ENCODE data around the gene SSC5D. TPM values are rescaled to one million over a fixed set of nuclear protein-coding genes. Genes with fewer than 3 reads are reported as not detected.

The SSC5D gene
- total and polyA plus RNA-seq, 2 donors (not counting 1 experiment from before 2014, with no cell fraction given), result 3.0 to 19.7 TPM

DNA sequence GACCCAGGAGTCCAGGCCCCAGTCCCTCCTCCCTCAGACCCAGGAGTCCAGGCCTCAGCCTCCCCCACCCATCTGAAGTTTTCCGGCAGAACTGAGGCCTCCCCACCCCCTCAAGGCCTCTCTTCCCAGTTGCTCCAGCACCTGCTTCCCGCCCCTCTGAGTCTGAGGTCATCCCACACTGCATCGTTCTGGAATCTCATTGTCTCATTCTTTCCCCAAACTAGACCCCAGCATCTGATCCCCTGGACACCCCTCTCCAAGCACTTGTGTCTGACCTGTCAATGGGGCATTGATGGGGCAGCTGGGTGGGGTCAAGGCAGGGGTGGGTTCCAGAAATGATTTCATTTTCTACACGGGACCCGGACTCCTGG, 49.5 kb downstream of the SSC5D start:
- Histone ChIP-seq H3K4me3 (replicated peaks in 1 of 4; ENCODE audit: control extremely low read depth in 1 of 4, insufficient read depth in 1 of 4, low read depth in 3 of 4, low read length in 4 of 4) (no peak overlapping the region), H2AFZ (ENCODE audit: low read length) (no peak overlapping the region), H3K9me3 (ENCODE audit: control insufficient read depth, insufficient read depth, low read depth, low read length) (no peaks in the 10 kb centered on the region), H3K4me1 (ENCODE audit: control insufficient read depth, extremely low read depth, insufficient read depth, low read length) (no peaks in the 10 kb centered on the region), H4K20me1 (ENCODE audit: control insufficient read depth, extremely low read depth, insufficient read depth, low read length) (no peaks in the 10 kb centered on the region), H3K27me3 (ENCODE audit: control insufficient read depth, insufficient read depth, low read length) (no peaks in the 10 kb centered on the region), H3K9ac (ENCODE audit: insufficient read depth, low read length) (no peak overlapping the region), H3K79me2 (ENCODE audit: control insufficient read depth, insufficient read depth, low read length) (no peaks in the 10 kb centered on the region), H3K27ac (ENCODE audit: insufficient read depth, low read length) (no peak overlapping the region), H3K4me2 (ENCODE audit: extremely low read depth, insufficient read depth, low read length) (no peak overlapping the region), H3K36me3 (ENCODE audit: control insufficient read depth, insufficient read depth, low read length) (no peaks in the 10 kb centered on the region)
- TF ChIP-seq, protein P1, sequence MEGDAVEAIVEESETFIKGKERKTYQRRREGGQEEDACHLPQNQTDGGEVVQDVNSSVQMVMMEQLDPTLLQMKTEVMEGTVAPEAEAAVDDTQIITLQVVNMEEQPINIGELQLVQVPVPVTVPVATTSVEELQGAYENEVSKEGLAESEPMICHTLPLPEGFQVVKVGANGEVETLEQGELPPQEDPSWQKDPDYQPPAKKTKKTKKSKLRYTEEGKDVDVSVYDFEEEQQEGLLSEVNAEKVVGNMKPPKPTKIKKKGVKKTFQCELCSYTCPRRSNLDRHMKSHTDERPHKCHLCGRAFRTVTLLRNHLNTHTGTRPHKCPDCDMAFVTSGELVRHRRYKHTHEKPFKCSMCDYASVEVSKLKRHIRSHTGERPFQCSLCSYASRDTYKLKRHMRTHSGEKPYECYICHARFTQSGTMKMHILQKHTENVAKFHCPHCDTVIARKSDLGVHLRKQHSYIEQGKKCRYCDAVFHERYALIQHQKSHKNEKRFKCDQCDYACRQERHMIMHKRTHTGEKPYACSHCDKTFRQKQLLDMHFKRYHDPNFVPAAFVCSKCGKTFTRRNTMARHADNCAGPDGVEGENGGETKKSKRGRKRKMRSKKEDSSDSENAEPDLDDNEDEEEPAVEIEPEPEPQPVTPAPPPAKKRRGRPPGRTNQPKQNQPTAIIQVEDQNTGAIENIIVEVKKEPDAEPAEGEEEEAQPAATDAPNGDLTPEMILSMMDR (conservative IDR thresholded peaks at IDR 0.05 in 1 of 2, IDR thresholded peaks at IDR 0.05 in 1 of 2; ENCODE audit: low read depth in 1 of 2, low read length in 2 of 2), result no peak
- no peak for TF ChIP-seq EZH2 (IDR thresholded peaks at IDR 0.05; ENCODE audit: low read length, missing control alignments)
- DNase-seq (ENCODE audit: low read depth in 2 of 2), result peak in 1 of 2 donors; percentile 56

DNA sequence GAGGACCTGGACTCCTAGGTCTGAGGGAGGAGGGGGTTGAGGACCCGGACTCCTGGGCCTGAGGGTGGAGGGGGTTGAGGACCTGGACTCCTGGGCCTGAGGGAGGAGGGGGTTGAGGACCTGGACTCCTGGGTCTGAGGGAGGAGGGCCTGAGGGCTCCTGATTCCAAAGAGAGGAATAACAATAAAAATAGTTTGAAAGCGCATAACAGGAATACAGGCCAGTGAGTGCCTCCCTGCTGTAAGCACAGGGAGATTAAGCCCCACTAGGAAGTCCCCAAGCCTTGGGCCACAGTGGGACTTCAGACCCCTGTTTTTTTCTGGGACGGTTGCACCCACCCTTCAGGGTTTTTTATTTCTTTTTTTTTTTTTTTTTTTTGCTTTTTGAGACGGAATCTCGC, 49.9 kb downstream of the SSC5D start:
- H3K27ac ChIP-seq (ENCODE audit: insufficient read depth, low read length), result no peak overlapping the region
- TF ChIP-seq EZH2 (IDR thresholded peaks at IDR 0.05; ENCODE audit: low read length, missing control alignments), result no peak
- TF ChIP-seq, protein P1 (conservative IDR thresholded peaks at IDR 0.05 in 1 of 2, IDR thresholded peaks at IDR 0.05 in 1 of 2; ENCODE audit: low read depth in 1 of 2, low read length in 2 of 2), result no peak
- no peak for DNase-seq (ENCODE audit: low read depth in 2 of 2)
- no peak overlapping the region for H2AFZ ChIP-seq (ENCODE audit: low read length)
- H3K9ac ChIP-seq (ENCODE audit: insufficient read depth, low read length), result no peak overlapping the region
- H3K79me2 ChIP-seq (ENCODE audit: control insufficient read depth, insufficient read depth, low read length), result no peaks in the 10 kb centered on the region
- no peaks in the 10 kb centered on the region for H3K27me3 ChIP-seq (ENCODE audit: control insufficient read depth, insufficient read depth, low read length)
- no peak overlapping the region for H3K4me3 ChIP-seq (replicated peaks in 1 of 4; ENCODE audit: control extremely low read depth in 1 of 4, insufficient read depth in 1 of 4, low read depth in 3 of 4, low read length in 4 of 4)
- no peaks in the 10 kb centered on the region for H4K20me1 ChIP-seq (ENCODE audit: control insufficient read depth, extremely low read depth, insufficient read depth, low read length)
- H3K4me2 ChIP-seq (ENCODE audit: extremely low read depth, insufficient read depth, low read length), result no peak overlapping the region
- H3K9me3 ChIP-seq (ENCODE audit: control insufficient read depth, insufficient read depth, low read depth, low read length), result no peaks in the 10 kb centered on the region
- no peaks in the 10 kb centered on the region for H3K36me3 ChIP-seq (ENCODE audit: control insufficient read depth, insufficient read depth, low read length)
- no peaks in the 10 kb centered on the region for H3K4me1 ChIP-seq (ENCODE audit: control insufficient read depth, extremely low read depth, insufficient read depth, low read length)

DNA sequence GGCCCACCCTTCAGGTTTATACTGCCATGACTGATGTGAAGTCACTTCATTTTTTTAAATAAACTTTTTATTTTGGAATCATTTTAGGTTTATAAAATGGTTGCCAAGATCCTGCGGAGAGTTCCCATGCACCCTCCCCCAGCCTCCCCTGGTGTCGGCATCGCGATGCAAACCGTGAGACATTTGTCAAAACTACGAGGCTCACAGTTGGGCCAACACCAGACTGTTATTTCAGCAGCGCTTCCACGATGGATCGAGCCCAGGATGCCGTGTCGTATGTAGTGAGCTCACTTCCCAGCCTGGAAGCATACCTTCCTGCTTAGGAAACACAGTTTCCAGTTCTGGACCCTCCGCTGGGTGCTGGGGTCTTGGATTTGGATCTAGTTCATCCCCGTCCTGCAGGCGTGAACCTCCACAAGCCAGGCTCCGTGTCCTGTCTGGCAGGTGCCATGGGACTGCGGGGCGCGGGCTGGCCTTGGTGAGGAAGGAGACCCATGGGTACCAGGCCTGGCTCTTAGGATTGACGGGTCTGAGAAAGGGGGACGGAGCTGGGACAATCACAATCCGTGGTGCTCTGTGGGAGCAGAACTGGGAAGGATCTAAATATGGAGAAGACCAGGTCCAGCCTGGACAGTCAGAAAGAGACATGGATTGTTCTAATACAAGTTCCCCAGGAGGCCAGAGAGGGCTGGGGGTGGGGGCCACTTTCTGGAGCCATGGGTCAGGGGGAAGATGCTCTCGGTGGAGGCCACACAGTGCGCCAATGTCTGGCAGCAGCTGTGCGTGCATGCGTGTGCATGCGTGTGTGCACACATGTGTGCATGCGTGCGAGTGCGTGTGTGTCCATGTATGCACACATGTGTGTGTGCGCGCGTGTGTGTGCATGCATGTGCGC, 51.1 kb downstream of the SSC5D start:
- no peak overlapping the region for H3K27ac ChIP-seq (ENCODE audit: insufficient read depth, low read length)

More for the DNA sequence above, 51.1 kb downstream of the SSC5D start:
- TF ChIP-seq, protein P1 (conservative IDR thresholded peaks at IDR 0.05 in 1 of 2, IDR thresholded peaks at IDR 0.05 in 1 of 2; ENCODE audit: low read depth in 1 of 2, low read length in 2 of 2), result no peak
- no peak for TF ChIP-seq EZH2 (IDR thresholded peaks at IDR 0.05; ENCODE audit: low read length, missing control alignments)
- Histone ChIP-seq H3K27me3 (ENCODE audit: control insufficient read depth, insufficient read depth, low read length) (no peaks in the 10 kb centered on the region), H3K9me3 (ENCODE audit: control insufficient read depth, insufficient read depth, low read depth, low read length) (no peaks in the 10 kb centered on the region), H3K4me3 (replicated peaks in 1 of 4; ENCODE audit: control extremely low read depth in 1 of 4, insufficient read depth in 1 of 4, low read depth in 3 of 4, low read length in 4 of 4) (no peak overlapping the region), H3K79me2 (ENCODE audit: control insufficient read depth, insufficient read depth, low read length) (no peaks in the 10 kb centered on the region), H3K4me1 (ENCODE audit: control insufficient read depth, extremely low read depth, insufficient read depth, low read length) (no peaks in the 10 kb centered on the region), H4K20me1 (ENCODE audit: control insufficient read depth, extremely low read depth, insufficient read depth, low read length) (no peaks in the 10 kb centered on the region), H3K9ac (ENCODE audit: insufficient read depth, low read length) (no peak overlapping the region), H3K4me2 (ENCODE audit: extremely low read depth, insufficient read depth, low read length) (no peak overlapping the region), H3K36me3 (ENCODE audit: control insufficient read depth, insufficient read depth, low read length) (no peaks in the 10 kb centered on the region), H2AFZ (ENCODE audit: low read length) (no peak overlapping the region)
- no peak for DNase-seq (ENCODE audit: low read depth in 2 of 2)

Data from fibroblast of lung (primary cell).